RPMI7951 (cell line): ENCODE data around the gene MOB3B. TPM values are rescaled to one million over a fixed set of nuclear protein-coding genes. Genes with fewer than 3 reads are reported as not detected.

Source experiments
- DNase-seq: peaks from one replicate; pipeline ENCODE4 v3.0.0-alpha.2; 2012; ENCODE audit warnings: low read depth
- total RNA-seq: library from RNA; depleted of rRNA; stranded (reverse); fragments of >200 nt; shearing (Covaris generic); gene quantifications from 2 replicates; pipeline ENCODE4 v1.2.3, GENCODE V29; 2014

MOB3B gene
- total RNA-seq, 1 experiment from 2014 or later = not detected

DNA sequence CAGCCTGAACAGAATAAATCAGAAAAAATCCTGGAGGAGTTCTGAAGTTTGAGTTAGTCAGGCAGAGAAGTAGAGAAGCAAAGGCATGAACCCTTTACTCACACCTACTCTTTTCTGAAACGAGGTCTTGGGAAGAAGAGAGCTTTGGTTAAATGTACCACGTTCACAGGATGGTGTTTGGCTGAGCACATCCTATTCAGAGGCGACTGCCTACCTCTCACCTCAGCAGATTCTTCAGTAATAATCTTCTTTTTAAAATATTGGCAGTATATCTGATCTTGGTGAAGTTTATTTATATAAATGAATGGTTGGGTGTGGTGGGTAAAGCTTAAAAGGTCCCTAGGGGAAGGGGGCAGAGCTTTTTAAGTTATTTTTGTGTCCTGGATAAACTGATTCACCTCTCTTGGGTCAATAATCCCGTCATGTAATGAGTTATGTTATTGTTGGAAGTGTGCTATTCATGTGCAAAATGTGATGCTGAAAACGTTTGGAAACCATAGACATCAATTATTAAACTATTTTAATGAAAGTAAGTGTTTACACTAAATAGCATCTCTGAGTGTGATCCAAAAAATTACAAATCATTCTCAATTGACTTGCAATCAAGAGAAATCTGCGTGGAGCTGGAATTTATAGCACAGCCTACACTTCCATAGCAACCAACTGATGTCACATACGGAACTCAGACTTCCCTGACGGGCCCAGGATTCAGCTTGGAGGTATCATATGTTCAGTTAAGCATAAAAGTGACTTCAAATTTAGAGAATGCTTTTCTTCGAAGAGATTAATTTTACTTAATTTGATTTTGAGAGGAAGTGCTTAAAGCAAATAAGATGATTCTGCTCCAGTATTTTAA, 138.3 kb downstream of the MOB3B start:
- DNase-seq = no peak

DNA sequence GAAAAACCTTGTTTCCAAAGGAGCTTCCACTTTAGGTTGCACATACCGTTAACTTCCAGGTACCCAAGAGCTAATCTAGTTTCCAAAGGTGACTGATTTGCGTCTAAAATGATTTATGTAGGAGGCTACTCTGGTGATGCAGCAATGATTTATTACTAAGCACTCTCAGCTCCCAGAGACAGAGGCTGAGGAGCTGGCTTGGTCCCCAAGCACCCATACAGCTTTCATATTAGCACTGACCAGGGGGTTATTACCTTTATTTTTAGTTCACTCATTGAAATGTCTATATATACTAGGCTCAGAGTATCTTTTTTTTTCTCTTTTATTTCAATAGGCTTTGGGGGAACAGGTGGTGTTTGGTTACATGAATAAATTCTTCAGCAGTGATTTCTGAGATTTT, 141.5 kb downstream of the MOB3B start:
- no peak for DNase-seq

DNA sequence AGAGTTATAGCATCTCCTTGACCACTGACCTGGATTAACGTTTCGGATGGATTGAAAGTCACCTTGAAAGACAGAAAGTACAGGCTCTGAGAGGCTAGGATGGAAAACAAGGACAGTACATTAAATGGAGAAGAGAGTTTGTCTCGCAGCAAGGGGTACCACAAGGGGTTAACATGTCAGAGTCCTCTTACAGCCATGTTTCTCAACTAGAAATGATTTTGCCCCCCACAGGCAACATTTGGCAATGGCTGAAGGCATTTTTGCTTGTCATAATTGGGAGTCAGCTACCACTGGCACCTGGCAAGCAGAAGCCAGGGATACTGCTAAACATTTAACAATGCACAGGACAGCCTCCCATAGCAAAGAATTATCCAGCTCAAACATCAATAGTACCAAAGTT, 141.9 kb downstream of the MOB3B start:
- DNase-seq = no peak

DNA sequence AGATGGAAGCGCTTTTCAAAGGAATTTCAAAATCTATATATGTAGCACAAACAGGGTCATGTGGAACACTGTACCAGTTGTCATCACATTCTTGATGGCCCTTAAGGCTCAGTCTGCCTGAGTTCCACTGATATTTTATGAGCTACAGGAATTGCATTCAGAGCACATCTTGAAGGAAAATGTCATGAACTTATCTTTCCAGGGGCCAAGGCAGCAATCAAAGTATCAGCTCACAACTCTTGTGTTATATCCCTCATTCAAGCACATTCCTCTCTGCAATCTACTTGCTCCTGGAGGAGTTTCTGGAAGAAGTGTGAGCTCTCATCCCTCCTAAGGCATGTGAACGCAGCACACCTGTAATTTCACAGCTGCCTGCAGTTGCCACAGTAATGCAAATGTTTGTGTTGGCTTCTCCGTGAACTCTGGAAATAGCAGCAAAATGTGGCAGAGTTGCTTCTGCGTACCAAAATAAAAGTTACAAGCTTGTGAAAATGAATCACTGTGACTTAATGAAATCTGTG, 143.0 kb downstream of the MOB3B start:
- DNase-seq = no peak

DNA sequence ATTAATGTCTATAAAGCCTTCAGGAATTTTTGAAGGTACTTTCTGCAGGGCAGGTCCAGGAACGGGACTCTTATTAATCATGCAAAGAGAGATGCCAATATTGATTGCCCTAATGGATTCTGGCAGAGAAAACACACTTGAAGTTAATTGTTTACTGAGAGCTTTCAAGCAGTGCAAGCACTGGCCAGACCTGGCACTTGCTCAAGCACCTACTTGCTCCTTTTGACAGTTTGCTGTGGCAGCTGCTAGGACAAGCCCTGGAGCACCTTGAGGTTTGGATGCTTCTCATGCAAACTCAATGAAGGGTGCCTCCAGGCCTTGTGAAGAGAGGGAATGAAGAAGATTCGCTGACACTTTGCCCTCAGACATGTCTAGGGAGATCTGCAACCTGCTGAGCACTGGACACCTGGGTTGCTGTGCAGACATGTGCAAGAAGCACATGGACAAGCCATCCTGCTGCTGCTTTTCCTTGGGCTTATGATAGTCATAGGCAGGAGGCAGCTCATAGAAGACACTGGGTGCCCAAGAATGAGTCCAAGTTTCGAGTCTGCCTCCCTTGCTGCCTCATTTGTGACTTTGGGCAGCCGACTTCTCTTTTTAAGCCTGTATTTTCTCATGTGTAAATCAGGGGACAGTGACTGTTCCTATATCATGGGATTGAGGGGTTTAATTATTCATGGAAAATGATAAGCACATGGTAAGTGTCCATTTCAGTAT, 143.8 kb downstream of the MOB3B start:
- DNase-seq = no peak

DNA sequence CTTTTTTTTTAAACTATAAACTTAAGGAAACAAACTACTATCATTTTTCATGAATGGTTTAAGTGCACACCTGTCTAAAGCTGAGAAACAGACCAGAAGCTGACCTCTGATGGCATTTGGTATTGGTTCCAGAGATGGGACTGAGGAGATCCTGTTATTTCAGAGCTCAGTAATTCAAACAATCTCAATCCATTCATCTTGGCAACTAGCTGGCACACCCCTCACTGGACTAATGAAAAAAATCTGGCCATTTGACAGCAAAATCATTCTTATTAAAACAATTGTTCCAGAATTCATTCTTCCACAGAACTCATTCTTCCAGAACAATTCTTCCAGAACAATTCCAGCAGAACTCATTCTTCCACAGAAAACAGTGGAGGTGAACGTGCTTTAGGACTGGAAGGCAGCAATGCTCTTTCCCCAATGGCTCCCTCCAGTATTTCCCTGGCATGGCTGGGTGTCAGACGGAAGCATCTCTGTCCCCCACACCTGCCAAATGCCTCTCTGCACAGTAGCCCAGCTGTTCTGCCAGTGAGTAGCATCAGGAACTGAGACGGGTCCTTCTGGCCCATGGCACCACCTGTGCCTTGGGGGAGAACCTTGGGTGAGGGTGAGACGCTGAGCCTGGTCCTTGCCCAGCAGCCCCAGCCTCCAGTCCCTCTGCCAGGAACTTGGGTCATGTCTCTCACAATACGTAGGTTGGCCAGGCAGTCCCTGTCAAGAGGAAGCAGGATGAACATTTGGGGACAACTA, 145.2 kb downstream of the MOB3B start:
- no peak for DNase-seq

DNA sequence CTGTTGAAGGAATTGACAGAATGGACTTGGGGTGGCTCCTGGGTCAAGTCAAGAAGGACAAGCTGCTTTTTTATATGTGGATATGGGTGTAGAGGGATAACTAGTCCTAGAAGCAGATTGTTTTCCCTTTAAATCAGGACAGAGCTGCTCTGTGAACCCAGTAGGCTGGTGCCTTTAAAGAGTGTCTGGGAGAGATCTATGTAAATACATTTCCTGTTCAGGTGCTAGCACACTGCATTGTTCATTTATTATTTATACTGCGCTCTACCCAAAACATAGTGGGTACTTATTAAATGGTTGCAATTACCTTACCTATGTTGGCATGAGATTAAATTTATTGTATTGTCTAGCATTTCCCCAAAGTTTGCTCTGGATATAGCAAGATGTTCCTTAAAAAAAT, 146.1 kb downstream of the MOB3B start:
- no peak for DNase-seq

DNA sequence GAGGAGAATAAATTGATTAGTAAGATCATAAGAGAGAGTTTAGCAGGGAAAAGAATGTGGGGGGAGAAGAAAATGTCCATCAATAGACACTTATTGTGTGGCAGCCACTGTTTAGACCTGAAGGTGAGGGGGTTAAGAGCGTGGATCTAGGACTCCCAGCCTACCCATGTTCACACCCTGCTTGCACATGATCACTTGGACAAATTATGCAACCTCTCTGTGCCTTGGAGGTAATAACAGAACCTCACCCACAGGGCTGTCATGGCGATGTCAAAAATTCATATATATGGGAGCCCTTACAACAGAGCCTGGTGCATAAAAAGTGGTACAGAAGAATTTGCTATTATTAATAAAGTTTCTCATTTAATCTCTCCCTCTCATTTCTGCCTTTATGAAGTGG, 146.6 kb downstream of the MOB3B start:
- DNase-seq = no peak

DNA sequence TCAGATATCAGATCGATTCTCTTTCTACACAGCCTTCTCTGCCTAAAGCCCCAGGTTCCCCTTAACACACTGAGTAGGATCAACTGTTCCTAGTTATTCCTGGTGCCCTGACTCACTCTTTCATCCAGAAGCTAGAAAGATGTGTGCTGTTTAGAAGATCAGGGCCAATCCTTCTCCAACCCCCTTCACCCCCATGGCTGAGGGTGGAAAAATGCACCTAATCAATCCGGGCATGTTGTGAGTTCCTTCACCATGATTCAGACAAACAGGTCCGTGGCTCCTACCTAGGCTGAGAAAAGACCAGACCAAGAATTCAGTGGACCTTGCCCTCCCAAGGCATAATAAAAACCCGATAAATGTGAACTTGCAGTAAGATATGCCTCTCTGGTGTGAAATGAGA, 147.3 kb downstream of the MOB3B start:
- no peak for DNase-seq

DNA sequence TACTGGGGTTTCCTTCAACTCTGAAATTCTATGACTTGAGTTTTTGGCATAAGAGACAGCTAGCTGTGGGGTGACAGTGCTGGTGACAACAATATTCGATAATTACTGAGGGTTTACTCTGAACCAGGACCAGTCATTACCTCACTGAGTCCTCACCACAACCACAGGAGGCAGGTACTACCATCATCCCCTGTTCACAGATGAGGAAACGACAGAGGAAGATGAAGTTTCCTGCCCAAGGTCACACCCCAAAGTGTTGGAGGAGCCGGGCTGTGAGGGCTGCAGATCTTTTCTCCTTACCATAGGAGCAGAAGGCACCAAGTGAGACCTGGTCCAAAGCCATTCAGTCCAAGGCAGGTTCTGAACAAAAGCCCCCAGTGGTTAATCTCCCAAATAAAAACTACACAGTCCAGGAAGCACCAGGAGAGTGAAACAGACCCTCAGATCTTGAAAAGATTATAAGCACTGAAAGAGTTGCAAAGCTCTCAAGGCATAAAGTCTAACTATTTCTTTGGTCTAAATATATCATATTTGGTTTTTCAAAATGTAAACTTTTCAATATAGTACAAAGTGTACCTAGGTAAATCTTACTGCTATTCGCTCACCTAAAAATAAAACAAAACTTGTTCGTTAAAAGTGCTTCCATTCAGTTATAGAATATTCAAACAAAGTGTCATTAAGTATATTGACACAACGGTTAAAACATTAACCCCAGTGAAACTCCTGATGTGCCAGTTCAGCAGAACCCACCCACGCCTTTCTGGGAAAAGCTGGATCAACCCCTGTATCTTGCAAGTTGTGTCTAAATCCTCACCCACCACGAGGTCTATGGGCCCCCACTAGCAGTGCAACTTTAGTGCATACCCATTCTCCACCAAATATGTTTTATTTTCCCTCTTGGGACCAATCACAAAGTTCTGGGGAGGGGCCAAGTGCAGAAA, 150.0 kb downstream of the MOB3B start:
- no peak for DNase-seq

DNA sequence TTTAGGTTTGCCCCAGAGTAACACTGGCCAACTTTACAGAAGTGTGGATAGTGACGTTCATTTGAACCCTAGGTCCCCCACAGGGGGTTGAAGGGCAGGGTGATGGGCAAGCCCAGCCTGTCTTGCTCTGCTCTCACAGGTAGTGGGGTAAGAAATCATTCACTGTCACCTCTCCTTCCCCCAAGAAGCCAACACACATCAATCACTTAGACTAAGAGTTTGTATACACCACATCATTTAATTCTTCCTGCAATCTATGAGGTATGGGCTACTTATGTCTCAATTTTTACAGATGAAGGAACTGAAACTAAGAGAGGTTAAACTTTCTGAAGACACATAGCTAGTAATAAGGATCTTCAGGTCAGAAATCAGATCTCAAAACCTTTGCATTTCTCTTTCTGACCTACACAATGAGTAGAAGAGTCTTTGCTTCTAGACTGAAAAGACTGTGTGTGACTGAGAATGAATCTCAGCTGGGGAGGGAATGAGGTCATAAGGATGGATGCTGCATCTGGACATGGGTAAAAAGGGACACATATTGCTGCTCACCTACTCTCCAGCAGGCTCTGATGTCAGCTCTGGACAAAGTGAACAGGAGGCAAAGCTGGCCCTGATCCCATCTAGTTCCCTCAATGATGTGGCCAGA, 151.7 kb downstream of the MOB3B start:
- no peak for DNase-seq

DNA sequence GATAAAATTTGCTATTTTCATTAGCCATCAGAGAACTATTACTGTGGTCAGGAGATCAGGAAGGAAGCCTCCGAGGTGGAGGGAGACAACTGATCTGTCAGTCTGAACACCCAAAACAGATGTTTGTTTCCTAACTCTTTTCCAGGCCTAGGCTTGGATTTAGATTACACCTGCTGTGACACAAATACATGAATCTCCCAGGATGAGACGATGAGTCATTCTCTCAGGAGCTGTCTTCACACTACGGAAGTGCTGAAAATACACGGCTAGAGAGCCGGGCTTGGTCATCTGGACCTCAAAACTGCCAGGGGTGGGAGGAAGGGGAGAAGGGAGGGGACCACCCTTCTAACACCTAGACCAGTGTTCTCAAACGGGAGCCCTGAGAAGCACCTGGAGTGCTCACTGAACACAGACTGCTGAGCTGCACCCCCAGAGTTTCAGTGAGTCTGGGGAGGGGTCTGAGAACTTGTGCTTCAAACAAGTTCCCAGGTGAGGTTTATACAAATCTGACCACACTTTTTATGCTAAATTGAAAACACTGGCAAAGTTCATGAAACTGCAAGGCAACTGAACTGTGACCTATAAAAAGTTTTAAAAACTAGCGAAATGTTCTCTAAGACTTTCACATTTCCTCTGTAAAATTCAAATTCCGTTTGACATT, 152.3 kb downstream of the MOB3B start:
- no peak for DNase-seq

DNA sequence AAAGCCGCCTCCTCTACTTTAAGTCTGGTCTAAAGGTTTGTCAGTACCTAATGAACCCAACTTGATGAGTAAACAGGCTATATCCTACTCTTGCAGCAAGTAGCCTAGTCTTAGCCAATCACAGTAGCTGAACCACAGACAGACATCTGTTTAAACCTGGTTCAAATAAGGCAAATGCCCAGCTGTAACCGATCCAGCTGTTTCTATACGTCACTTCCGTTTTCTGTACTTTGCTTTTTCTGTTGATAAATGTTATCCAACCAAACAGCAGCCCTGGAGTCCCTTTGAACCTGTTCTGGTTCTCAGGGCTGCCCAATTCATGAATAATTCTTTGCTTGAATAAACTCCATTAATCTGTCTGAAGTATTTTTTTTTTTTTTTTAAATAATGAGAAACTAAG, 155.8 kb downstream of the MOB3B start:
- DNase-seq = no peak

DNA sequence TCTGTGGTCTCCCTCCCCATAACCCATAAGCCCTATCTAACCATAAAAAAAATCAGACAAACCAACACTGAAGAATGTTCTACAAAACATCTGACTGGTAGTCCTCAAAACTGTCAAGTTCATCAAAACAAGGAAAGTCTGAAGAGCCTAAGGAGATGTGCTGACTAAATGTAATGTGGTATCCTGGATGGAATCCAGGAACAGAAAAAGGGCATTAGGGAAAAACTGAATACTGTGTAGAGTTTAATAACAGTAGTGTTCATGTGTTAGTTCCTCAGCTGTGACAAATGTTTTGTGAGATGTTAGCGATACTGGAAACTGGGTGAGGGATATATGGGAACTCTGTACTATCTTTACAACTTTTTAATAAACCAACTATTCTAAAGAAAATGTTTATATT, 157.0 kb downstream of the MOB3B start:
- DNase-seq = no peak

DNA sequence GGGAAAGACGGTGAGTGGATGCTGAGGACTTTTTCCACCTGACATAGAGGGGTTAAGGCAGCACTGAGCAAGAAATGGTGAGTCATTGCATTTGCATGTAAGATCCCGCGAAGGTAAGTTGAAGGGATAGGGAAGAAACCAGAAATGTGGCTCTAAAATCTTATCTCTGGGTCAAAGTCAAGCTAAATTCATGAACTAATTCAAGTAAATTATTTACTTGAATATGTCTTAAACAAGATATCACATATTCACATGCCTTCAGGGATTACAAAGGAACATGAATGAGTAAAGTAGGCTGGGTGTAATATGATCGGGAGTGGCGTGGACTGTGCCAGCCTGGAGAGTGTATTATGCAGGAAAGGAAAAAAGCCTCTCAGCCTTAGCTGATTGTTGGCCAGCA, 158.2 kb downstream of the MOB3B start:
- DNase-seq = no peak

DNA sequence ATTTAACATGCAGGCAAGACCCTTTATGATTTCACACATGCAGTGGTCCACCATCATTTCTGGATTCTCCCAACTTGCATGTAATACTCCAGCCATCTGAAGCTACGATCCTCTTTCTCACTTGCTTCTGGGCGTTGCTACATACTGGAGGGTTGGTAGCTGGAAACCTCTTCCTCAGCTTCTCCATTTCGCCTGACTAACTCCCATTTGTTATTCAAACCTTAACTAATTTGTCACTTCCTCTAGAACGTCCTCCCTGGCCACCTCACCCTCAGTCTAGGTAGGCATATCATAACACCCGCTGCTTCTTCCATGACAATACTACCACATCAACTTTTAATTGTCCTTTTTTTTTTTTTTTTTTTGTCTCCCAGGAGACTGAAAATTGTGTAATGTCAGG, 160.0 kb downstream of the MOB3B start:
- DNase-seq = no peak

DNA sequence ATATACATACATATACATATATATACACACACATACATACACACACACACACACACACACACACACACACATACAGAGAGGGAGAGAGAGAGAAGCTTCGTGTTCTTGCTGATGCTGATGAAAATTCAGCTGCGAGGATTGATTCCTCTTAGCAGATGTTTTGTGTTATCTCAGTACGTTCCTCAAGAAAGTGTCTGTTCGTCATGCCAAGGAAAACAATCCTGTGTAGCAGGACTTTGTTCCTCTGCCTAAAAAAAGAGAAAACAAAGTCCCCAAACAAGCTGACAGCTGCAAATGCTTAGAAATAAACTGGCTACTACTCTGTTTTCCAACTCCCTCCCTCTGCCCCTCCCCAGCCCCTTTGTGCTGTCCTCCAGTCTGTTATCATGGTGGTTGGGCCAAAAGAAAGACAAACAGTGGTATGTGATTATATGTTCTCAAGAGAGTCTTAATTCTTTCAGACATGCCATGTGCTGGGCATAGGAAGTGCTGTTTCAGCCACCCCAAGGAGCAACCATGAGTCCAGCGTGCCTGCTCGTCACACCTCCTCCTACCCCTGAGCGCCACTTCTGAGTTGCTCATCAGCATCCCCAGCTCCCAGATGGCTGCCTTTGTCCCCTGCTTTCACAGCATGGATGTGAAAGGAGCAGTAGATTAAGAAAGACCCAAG, 161.2 kb downstream of the MOB3B start:
- no peak for DNase-seq

DNA sequence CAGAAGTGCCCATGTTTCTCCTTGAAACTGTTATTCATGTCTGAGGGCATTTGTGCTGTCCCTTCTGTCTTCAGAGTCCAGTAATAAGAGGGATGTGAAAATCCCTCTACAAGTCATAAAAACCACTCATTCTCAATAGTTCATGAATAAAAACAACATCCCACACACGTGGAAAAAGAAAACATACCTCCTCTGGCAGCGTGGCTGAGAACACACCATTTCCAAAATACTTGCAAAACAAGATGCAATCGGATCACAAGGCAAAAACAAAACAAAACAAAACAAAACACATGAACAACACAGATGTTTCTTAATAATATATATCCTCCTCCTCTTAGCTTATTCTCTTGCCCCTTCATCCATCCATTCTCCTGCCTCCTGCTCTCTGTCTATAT, 161.7 kb downstream of the MOB3B start:
- no peak for DNase-seq

DNA sequence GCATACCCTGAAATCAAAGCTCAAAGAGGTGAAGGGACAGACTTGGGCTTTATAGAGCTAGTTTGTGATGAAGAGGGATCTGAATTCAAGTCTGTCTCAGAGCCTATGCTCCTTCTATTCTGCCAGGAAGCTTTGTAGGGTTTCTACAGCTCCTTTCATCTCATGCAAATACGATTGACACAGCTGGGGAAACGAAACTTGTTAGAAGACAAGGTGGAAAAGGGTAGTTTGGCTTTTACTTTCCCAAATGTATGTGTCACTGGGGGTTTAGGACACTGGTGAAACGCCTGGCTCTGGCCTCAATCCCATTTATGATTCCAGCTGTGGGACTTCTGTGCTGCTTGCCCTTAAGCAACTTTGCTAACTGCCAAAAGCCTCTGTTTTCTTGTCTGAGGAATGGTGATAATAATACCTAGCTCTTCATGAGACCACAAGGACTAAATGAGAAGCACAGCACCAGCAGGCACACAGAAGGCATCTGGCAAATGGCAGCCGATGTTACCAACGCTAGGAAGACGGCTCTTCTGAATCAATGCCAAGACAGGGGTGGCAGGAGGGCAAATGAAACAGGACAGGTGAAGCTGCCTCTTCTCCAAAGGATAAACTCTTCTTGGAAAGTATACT, 162.3 kb downstream of the MOB3B start:
- DNase-seq = no peak
